Measurements from ENCODE around the gene TMEM190. TPM values are rescaled to one million over a fixed set of nuclear protein-coding genes. Genes with fewer than 3 reads are reported as not detected.

Gene TMEM190
- not detected in 2 replicates for total RNA-seq

GRCh38 chr19:55376241-55376933 lies at the start of gene TMEM190:
Gene TMEM190 (plus strand): TSS chr19:55376826. CDS start chr19:55376854, 28 bp downstream.

GRCh38 chr19:55339105-55339888 lies 37.3 kb upstream of the TMEM190 start, which contains the start of gene KMT5C:
Gene KMT5C (plus strand): TSS chr19:55339876. CDS start chr19:55341937, 2,061 bp downstream.

DNA sequence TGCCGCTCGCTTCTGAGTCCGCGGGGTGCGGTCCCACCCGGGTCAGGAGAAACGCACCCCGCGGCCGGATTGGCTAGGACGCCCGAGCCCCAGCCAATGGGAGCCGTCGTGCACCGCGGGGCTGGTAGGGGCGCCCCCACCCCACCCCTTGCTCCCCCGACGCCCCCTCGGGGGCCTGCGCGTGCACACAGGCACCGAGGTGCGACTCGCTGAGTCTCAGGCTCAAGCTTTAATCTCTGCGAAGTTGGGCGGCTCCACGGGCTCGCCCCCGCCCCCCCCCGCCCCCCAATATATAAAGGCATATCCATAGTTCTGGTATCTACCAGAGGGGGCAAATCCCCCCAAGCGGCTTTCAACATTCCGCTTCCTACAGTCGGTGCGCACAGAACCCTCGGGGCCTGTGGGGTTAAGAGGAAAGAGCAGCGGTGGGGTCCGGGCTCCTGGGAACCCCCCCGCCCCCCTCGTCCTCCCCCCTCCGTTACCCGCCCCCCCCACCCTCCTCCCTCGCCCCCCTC lies 21.9 kb upstream of the TMEM190 start, which contains the start of gene COX6B2:
TSS of gene COX6B2 (minus strand) at position 22 of the 515 bp plus-strand sequence. CDS start 198 bp downstream, outside the sequence.

GRCh38 chr19:55362990-55363716 lies 13.5 kb upstream of the TMEM190 start, which contains the start of gene GARIN5B:
Gene GARIN5B (minus strand): TSS chr19:55363260. CDS start chr19:55363066, 194 bp downstream.

GRCh38 chr19:55370305-55370988 lies 6.2 kb upstream of the TMEM190 start, which contains the start of gene IL11:
Gene IL11 (minus strand): TSS chr19:55370463. CDS start chr19:55370310, 153 bp downstream.

DNA sequence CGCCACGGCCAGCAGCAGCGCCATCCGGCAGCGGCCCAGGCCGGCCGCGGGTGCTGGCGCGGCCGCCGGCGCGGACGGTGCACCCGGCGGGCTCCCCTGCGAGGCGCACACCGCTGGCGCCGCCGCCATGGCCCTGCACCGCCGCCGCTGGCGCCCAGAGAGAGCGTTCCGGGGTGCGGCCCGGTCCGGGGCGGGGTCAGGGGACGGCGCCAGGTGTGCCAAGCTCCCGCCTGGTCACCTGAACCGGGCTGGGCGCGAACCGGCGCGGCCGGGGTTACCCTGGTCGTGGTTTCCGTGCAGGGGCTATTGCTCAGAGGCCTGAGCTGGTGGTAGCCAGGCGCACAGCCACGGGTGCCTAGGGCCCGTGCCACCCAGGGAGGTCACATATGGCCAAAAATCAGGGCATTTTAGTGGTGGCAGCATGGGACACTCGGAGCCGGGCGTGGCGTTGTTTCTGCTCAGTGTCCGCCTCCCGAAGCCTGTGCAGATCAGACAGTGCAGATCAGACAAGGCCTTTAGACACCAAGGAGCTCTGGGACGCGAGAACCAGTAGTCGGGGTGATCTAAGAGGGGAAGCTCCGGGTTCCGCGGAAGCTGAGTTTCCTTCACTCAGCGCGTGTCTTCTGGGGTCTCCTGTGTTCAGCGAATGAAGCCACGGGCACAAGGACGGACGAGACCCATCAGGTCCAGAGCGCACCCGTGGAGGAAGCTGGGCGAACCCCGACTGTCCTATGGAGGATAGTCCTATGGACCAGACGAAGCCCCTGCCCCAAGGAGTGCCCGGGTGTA lies 7.7 kb downstream of the TMEM190 start, which contains the start of gene TMEM238:
TSS of gene TMEM238 (minus strand) at position 162 of the 789 bp plus-strand sequence. CDS start at position 129, 33 bp downstream.

DNA sequence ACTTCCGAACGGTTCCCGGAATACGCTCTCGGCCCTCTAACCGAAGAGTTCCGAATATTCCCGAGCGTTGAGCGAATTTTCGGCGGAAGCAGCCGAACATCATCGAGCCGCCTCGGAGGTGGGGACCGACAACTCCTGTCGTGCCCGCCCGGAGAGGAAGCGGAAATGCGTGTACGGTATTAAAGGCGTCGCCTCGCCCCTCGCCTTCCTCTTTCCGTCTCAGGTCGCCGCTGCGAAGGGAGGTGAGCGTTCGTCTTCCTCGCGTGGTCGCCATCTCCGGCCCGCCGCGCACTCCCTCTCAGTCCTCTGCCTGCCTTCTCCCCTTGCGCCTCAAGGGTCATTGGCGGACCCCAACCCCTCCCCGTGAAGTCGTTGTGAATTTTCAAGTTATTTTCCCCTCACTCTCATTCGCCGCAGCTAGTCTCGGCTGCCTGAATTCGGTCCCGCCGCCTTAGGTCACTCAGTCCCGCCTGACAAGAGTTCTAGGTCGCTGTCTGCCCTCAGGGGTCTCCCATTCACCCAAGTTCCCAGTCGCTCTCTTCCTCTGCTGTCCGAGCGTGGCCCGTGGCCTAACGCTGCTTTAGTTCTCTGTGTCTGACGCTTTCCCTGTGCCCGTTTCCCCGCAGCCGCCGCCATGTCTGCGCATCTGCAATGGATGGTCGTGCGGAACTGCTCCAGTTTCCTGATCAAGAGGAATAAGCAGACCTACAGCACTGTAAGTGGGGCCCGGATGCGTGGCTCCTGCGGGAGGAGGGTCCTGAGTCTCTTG lies 9.3 kb downstream of the TMEM190 start, which contains the start of gene RPL28:
TSS of gene RPL28 (plus strand) at position 209 of the 769 bp plus-strand sequence. CDS start at position 635, 426 bp downstream.

GRCh38 chr19:55407550-55407799 lies 30.8 kb downstream of the TMEM190 start, which contains the start of gene UBE2S:
Gene UBE2S (minus strand): TSS chr19:55407788. CDS start chr19:55407589, 199 bp downstream.

Other genes starting within 250 kb of the TMEM190 start
- 1.2 and 1.7 TPM in 2 replicates for gene TNNT1, start 227.6 kb upstream of the TMEM190 start, total RNA-seq
- gene TNNI3, start 219.1 kb upstream of the TMEM190 start, total RNA-seq = not detected in 2 replicates
- gene DNAAF3, start 210.2 kb upstream of the TMEM190 start, total RNA-seq = 0.40 and 0.44 TPM in 2 replicates
- gene SYT5, start 196.5 kb upstream of the TMEM190 start, total RNA-seq = under 0.01 and 0.26 TPM in 2 replicates
- 3.5 and 6.1 TPM in 2 replicates for gene PTPRH, start 167.3 kb upstream of the TMEM190 start, total RNA-seq
- 0.81 and 1.5 TPM in 2 replicates for gene TMEM86B, start 148.1 kb upstream of the TMEM190 start, total RNA-seq
- 27.7 and 30.8 TPM in 2 replicates for gene PPP6R1, start 117.8 kb upstream of the TMEM190 start, total RNA-seq
- 17.0 and 21.7 TPM in 2 replicates for gene HSPBP1, start 96.7 kb upstream of the TMEM190 start, total RNA-seq
- gene BRSK1, start 92.8 kb upstream of the TMEM190 start, total RNA-seq = 6.7 and 7.6 TPM in 2 replicates
- not detected in 2 replicates for gene TMEM150B, start 51.5 kb upstream of the TMEM190 start, total RNA-seq
- gene KMT5C, start 37.0 kb upstream of the TMEM190 start, total RNA-seq = 4.8 and 6.7 TPM in 2 replicates
- not detected in 2 replicates for gene COX6B2, start 22.1 kb upstream of the TMEM190 start, total RNA-seq
- gene GARIN5B, start 13.6 kb upstream of the TMEM190 start, total RNA-seq = not detected in 2 replicates
- 1.1 and 14.9 TPM in 2 replicates for gene IL11, start 6.4 kb upstream of the TMEM190 start, total RNA-seq
- gene TMEM238, start 7.5 kb downstream of the TMEM190 start, total RNA-seq = 0.12 and 0.26 TPM in 2 replicates
- 153 and 182 TPM in 2 replicates for gene RPL28, start 9.1 kb downstream of the TMEM190 start, total RNA-seq
- gene UBE2S, start 31.0 kb downstream of the TMEM190 start, total RNA-seq = 73.4 and 105 TPM in 2 replicates
- not detected in 2 replicates for gene SHISA7, start 66.5 kb downstream of the TMEM190 start, total RNA-seq
- gene ISOC2, start 84.8 kb downstream of the TMEM190 start, total RNA-seq = 49.1 and 52.8 TPM in 2 replicates
- gene C19orf85, start 87.9 kb downstream of the TMEM190 start, total RNA-seq = not detected in 2 replicates
- 0.66 and 0.87 TPM in 2 replicates for gene ZNF628, start 99.8 kb downstream of the TMEM190 start, total RNA-seq
- 13.7 and 14.4 TPM in 2 replicates for gene NAT14, start 108.4 kb downstream of the TMEM190 start, total RNA-seq
- 12.8 and 30.4 TPM in 2 replicates for gene SSC5D, start 111.6 kb downstream of the TMEM190 start, total RNA-seq
- not detected in 2 replicates for gene SBK2, start 160.3 kb downstream of the TMEM190 start, total RNA-seq
- gene SBK3, start 168.7 kb downstream of the TMEM190 start, total RNA-seq = 0.19 TPM in 1 of 2 replicates, not detected in the other
- gene ZNF579, start 204.0 kb downstream of the TMEM190 start, total RNA-seq = 2.1 and 3.0 TPM in 2 replicates
- gene FIZ1, start 222.7 kb downstream of the TMEM190 start, total RNA-seq = 1.9 and 2.1 TPM in 2 replicates
- 10.1 and 11.9 TPM in 2 replicates for gene ZNF524, start 223.5 kb downstream of the TMEM190 start, total RNA-seq
- 0.66 and 1.3 TPM in 2 replicates for gene ZNF865, start 228.8 kb downstream of the TMEM190 start, total RNA-seq
- 3.6 and 3.9 TPM in 2 replicates for gene ZNF784, start 247.7 kb downstream of the TMEM190 start, total RNA-seq